ENCODE results near the gene DDC. TPM values are rescaled to one million over a fixed set of nuclear protein-coding genes. Genes with fewer than 3 reads are reported as not detected.
"Not testable (repeated sequence)": the region's sequence is repeated elsewhere in the genome, so short reads cannot be mapped to it uniquely, and the experiment has no call there.

Gene DDC
- total RNA-seq, 1 experiment from 2014 or later: not detected

DNA sequence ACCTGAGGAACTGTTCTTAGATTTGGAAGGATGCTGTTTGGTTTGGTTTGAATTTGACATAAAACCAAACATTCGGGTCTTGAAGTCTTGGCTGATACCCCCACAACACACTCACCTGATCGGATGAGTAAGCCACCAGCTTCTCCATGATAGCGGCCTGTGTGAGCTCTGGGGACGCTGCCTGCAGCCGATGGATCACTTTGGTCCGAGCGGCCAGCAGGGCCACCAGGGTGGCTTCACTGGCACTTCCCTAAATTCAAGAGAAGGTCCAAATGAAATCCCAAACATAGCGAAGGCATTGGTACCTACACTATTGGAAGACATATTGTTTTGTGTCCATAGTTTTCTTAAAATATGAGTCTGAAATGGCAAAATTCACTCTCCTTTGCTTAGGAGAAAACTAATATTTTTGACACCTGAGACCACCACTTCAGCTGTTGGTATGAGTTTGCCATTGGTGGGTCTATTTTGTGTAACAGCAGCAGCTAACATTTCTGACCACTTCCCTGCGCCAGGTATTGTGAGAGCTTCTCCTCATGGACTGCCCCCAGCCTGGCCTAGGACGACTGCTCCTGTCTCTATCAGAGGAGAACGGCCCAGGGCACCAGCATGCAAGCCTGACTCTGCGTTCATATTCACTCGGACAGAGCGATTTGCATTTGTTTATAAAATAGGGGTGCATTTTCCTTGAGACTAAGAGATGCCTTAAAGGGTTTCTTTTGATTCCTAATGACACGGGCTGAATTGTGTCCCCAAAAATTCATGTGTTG lies 35.9 kb downstream of the DDC start:
- DNase-seq (ENCODE audit: low read depth): no peak

DNA sequence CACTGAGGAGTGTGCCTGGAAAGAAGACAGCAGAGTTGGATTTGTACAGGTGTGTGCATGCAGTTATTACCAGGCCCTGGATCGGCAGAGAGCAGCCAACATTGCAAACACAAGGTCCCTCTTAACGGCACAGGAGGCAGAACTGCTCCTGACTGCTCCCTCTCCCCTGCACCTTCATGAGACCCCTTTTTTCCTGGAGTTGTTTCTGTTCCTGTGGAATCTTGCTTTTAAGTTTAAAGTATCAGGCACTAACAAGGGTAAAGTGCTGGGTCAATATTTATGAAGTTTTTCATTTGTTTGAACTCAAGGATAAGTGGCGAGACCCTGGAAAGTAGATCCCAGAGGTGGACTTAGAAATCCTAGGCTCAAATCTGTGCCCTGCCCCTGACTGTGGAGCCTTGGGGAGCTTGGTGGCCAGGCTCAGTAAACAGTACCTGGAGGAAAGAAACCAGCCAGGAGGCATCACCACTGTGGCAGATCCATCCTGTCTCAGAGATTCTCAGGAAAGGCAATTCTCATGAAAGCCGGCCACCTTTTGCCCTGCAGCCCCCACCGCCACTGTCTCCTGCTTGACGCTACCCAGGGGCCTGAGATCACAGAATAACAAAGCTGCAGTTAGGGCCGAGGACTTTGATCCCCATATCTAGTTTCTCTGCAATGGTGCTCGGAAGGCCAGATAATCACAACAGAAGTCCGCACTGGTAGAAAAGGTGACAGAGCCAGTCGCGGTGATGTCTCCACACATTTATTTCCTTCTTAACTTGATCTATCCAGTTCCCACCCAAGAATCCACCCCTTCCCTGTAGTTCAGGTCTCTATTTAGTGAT lies 36.7 kb downstream of the DDC start:
- no peak for DNase-seq (ENCODE audit: low read depth)

- not testable (repeated sequence) for DNase-seq (ENCODE audit: low read depth)
Observed at GRCh38 chr7:50519350-50519749, 45.9 kb downstream of the DDC start.

GRCh38 chr7:50513166-50513871 lies 51.9 kb downstream of the DDC start:
- DNase-seq (ENCODE audit: low read depth): no peak

DNA sequence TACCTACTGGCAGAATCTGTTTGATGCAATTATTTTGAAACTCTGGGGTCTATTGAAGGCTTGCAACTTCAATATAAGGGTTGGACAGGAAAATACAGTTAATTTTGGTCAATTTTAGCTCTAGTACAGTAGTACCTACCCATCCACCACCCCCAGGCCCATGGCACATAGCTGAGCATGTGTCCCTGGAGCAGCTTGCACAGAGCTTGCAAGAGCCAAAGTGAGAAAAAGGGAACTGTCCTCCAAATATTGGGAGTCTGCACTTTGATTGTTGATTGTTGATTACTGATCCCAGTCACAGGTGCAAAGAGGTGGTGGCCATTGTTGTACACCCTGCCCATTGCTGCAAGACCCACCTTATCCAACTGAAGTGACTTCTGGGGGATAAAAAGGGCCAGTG lies 52.8 kb downstream of the DDC start:
- no peak for DNase-seq (ENCODE audit: low read depth)

DNA sequence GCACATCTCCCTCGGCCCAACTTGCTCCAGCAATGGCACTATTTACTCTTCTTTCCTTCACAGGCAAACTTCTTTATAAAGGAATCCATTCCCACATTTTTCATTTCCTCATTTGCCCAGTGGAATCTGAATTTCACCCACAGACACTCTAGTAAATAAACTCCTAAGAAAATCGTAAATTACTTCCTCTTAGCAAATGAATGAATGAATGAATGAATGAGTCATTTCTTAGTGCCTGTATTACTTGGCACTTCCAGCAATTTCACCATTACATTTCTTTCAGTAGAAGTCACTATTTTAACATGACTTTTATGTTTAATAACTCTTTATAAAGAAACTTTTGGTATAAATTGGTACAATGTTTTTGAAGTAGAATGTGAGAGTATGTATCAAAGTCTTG lies 55.7 kb downstream of the DDC start:
- DNase-seq (ENCODE audit: low read depth): no peak

DNA sequence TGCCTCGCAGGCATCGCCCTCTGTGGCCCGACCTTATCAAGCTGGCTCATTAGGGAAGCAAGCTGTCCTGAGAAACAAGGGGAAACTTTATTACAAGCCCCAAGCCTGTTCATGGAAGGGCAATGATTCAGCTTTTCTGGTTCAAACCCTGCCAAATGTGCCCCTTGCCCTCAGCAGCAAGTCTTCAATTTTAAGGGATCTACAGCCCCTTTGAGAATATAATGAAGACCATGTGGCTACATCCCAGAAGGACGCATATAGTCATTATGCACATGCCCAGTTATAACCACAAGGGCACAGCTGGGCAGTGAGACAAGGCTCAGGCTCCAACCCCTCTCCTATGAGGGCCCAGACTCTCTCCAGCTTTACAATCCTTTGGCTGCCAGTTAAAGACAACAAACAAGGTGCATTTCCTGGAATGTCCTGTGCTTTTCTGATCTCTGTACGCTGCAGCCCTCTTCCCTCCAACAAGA lies 56.7 kb downstream of the DDC start:
- DNase-seq (ENCODE audit: low read depth): peak; percentile 39

DNA sequence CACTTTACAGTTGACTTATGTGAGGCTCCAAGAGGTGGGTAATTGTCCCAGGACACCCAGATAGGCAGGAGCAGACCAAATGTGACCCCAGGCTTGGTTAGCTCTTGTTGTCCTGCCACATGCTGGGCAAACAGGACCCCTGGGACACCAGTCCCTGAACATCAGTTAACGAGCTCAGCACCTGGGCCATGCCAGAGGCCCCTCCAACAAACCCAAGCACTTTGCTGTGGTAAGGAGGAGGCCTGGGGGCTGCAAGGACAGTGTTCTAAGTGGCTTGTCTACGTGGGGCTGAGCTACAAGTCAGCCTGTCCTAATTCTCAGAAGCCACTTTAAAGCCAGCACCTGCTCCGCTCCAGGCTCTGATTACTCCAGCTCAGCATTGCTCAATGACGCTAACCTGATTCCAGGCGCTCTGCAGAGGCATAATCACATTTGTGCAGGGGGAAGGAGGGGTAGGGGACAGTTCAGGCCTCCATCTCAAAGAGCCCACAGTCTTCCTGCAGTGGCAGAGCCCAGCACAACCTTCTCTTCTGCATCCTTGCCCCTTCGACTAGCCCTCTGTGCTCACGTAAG lies 57.2 kb downstream of the DDC start:
- DNase-seq (ENCODE audit: low read depth): no peak

- no peak for DNase-seq (ENCODE audit: low read depth)
Observed at GRCh38 chr7:50505553-50506210, 59.5 kb downstream of the DDC start.

GRCh38 chr7:50504646-50505546 lies 60.3 kb downstream of the DDC start:
- peak; percentile 49 for DNase-seq (ENCODE audit: low read depth)

DNA sequence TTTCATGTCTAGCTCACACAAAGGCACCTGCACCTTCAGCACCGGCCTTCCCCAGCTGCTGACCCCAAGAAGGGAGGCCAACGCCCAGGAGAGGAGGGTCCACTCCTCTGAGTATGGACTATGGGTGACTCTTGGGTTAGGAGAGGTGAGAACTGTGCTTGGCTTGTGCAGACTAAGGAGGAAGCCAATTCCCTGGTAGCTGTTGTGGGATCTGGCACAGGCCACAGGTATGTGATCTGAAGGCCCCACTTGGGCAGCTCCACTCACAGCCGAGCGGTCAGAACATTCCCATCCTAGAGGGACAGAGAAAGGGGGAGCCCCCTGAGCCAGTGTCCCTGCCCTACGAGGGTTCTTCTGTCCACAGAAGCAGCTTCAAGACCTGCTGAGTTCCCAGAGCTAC lies 62.3 kb downstream of the DDC start:
- DNase-seq (ENCODE audit: low read depth): peak; percentile 70

DNA sequence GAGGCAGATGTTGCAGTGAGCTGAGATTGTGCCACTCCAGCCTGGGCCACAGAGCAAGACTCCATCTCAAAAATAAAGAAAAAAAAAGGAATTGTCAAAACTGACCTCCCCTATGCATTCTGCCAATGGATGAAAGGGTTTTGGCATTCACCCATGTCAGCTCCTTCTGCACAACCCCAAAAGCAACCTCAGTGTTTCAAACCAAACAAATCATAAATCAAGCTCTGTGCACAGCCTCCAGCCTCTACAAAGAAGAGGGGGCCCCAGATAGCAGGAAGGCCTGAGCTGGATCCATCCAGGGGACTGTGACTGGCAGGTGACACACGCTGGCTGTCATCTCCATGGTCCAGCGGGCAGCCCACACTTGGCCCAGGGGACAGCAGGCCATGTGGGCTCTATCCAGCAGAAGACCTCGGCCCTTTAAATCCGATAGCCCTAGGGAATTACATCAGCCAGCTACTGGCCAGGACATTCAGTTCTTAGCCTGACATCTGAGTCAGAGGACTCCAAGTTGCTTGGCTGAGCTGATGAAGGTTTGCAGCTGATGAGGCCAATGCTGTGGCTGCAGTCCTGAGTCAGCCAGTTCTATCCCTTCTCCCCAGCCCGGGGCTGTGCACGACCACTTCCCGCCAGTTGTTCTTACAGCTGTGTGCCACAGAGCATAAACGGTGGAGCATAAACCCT lies 63.1 kb downstream of the DDC start:
- DNase-seq (ENCODE audit: low read depth): peak; percentile 100

- DNase-seq (ENCODE audit: low read depth): no peak
Observed at GRCh38 chr7:50499092-50499491, 66.1 kb downstream of the DDC start.

- DNase-seq (ENCODE audit: low read depth): peak; percentile 60
Observed at GRCh38 chr7:50497968-50498367, 67.2 kb downstream of the DDC start.

- peak; percentile 78 for DNase-seq (ENCODE audit: low read depth)
Observed at GRCh38 chr7:50497068-50497642, 68.0 kb downstream of the DDC start.

DNA sequence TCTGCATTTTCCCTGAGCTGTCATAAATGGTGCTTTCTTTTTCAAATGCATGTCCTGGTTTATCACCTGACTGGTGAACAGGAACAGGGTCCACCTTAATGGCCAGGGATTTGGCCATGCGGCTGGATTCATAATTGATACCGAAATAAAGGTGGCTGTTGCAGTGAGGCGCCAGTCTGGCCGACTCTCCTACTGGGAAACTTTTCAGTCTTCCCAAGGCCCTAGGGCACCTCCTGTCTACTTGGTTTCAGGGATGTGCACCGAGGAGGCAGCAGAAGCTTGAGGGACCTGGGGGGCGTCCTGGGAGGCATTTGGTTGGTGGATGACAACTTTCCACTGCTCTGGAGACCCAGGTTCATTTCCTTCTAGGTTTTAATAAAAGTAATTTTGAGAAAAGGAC lies 68.6 kb downstream of the DDC start:
- DNase-seq (ENCODE audit: low read depth): no peak

GRCh38 chr7:50495746-50496145 lies 69.5 kb downstream of the DDC start:
- DNase-seq (ENCODE audit: low read depth): no peak

GRCh38 chr7:50492770-50493519 lies 72.3 kb downstream of the DDC start:
- DNase-seq (ENCODE audit: low read depth): no peak
